ENCODE measurements around the gene MSTO1.
"Not testable (repeated sequence)": the region's sequence is repeated elsewhere in the genome, so short reads cannot be mapped to it uniquely, and the experiment has no call there.

MSTO1 gene

DNA sequence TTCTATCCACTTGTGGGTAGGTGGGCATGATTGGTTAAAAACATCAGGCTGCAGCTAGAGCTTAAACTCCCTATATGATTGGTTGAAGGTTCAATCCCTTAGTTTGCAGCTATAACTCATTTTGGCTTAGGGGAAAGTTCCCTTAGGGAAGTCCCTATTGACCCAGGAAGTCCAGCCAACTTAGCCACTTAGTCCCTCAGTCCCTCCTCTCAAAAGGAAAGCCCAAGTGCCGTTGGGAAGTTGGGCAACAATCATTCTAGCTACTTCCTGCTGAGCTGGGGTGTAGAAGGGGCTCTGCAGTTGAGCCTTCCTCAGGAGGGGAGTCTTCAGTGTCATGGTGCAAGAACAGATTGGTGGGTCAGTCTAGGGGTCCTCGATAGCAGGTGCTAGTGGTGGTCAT lies 12.2 kb downstream of the MSTO1 start:
- DNase-seq: no peak

DNA sequence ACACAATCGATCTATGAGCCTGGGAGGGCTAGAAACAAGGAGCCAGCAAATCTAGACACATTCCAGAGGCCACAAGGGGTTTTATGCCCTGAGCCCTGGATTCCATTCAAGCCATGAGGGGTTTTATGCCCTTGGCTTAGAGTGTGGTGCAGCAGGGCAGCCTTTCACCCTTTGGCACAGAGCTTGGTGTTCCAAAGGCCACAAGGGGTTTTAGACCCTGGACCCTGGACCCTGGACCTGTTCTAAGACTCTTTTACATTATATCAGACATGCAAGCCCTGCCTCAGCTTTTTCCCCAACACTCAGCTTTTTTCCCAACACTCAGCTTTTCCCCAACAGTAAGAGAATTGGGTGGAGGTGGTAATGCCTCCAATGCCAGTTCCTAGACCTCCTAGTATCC lies 13.3 kb downstream of the MSTO1 start:
- DNase-seq: no peak

DNA sequence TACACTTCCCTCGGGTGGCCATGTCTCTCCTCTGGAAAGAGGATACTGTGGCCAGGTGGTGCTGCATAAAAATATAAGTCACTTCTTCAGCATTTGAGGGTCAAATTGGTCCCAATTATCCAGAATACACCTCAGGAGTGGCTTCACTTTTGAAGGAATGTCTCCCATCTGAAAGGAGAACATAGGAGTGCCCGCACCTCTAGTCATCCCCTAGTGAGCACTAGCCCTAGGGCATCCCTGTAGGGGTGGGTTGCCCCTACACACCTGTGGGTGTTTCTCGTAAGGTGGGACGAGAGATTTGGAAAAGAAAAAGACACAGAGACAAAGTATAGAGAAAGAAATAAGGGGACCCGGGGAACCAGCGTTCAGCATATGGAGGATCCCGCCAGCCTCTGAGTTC lies 16.4 kb downstream of the MSTO1 start:
- not testable (repeated sequence) for DNase-seq

DNA sequence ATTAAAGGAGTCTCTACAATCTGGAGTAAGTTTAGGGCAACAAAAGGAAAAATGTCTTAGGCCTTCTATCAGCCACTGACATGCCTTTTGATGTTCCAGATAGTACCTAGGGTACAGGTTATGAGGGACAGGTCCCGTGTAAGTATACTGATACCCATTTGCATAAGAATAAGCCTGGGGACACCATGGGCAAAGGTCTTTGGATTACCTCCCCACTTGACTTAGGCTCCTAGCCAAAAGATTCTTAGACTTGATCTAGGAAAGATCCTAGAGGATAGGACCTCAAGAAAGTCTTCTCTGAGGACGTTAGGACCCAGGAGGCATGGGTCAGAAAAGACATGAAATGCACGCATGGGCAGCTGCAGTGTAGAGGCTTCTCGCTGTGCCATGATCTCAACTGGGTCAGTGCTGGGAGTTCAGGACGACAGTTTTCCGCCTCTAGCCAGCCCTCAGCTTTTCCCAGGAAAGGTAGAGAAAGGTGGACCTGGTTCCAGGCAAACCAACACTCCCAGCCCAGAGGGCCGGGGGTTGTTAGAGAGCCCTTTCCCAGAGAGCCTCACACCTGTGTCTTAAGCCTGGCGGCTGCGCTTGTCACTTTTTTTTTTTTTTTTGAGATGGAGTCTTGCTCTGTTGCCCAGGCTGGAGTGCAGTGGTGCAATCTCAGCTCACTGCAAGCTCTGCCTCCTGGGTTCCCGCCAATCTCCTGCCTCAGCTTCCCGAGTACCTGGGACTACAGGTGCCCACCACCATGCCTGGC lies 26.6 kb downstream of the MSTO1 start:
- no peak for DNase-seq

DNA sequence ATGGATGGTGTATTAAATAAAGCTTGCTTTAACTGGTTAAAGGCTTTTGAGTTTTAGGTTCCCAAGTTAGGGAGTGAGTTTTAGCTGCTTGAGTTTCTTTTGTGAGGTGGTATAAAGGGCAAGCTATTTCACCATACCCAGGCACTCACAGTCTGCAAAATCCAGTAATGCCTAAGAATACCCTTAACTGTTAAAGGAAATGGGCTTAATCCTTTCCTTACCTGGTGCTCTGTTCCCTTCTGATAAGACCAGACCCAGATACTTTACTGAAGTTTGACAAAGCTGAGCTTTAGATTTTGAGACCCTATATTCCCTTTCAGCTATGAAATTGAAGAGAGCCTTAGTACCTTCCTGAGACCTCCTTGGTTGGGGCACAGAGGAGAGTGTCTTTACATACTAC lies 30.3 kb downstream of the MSTO1 start:
- no peak for DNase-seq

- not testable (repeated sequence) for DNase-seq
Observed at GRCh38 chr1:155642559-155643180, 32.7 kb downstream of the MSTO1 start.

- DNase-seq: no peak
Observed at GRCh38 chr1:155643230-155643629, 33.2 kb downstream of the MSTO1 start.

- no peak for DNase-seq
Observed at GRCh38 chr1:155645034-155645598, 35.1 kb downstream of the MSTO1 start.

GRCh38 chr1:155645648-155646047 lies 35.6 kb downstream of the MSTO1 start:
- DNase-seq: no peak

DNA sequence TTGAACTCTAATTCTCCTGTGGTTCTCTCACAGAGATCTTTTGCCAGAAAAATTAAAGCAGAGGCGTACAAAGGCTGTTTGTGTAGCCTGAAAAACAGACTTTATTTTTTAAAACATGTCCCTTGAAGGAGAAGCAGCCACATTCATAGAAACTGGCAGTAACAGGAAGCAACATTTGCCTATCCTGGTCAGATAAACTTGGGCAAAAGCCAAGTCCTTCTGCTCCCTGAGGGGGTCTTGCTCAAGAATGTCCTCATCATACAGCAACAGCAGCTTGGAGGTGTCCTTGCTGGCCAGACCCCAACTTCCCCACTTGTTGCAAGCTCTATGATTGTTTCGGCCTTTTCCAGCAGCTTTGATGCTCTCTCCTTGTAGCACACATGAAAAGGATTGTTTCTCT lies 36.3 kb downstream of the MSTO1 start:
- DNase-seq: no peak

GRCh38 chr1:155648207-155649147 lies 38.5 kb downstream of the MSTO1 start:
- no peak for DNase-seq

- DNase-seq: no peak
Observed at GRCh38 chr1:155649676-155650075, 39.7 kb downstream of the MSTO1 start.

- no peak for DNase-seq
Observed at GRCh38 chr1:155650231-155650757, 40.3 kb downstream of the MSTO1 start.

GRCh38 chr1:155651861-155652661 lies 42.0 kb downstream of the MSTO1 start:
- no peak for DNase-seq

DNA sequence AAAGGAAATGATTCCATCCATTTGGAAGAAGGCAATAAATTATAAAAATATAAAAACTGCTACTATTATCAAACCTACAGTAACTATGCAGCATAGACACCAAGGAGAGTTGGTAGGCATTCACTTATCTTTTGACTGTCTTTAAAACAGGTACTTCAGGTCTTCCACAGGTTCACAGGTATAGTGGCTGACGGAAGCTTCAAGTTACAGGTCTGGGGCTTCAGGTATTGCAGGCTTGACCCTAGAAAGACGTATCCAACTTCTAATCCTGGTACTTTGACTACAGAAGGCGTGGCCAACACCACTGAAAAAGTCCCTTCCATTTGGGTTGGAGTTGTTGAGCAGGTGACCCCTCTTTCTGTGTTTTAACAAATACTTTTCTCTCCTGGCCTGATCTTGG lies 42.9 kb downstream of the MSTO1 start:
- no peak for DNase-seq

GRCh38 chr1:155657463-155657862 lies 47.4 kb downstream of the MSTO1 start:
- no peak for DNase-seq

DNA sequence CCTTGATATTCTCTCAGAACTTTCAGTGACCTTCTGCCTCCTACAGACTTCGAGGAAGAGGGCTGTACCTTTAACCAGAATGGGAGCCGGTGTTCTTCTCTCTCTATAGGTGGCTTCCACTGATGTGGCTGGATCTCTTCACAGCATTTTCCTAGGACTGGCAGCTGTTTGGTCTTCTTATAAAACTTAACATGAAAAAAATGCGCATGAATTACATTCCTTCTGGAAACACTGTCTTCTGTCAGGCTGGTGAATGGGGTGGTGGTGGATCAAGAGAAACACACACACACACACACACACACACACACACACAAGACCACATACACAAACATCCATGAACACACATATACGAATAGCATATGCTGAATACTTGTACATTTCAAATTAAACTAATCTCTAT lies 51.2 kb downstream of the MSTO1 start:
- DNase-seq: not testable (repeated sequence)
